H1 (cell line): ENCODE data around the gene CEP57L1. TPM values are rescaled to one million over a fixed set of nuclear protein-coding genes. Genes with fewer than 3 reads are reported as not detected.

Source experiments
- CTCF ChIA-PET: fragments of 300-600 bp; sonication (Branson Sonifier 250); formaldehyde crosslinking; loops from one replicate; lab custom pipeline; 2021; ENCODE audit not compliant: partially characterized antibody; lab: Charles Lee
- POLR2A ChIA-PET: fragments of 300-600 bp; sonication (Branson Sonifier 250); formaldehyde crosslinking; loops from one replicate; lab custom pipeline; 2021; ENCODE audit warnings: inconsistent platforms; ENCODE audit not compliant: partially characterized antibody; lab: Charles Lee
- DNase-seq, 2 experiments: peaks; one replicate each; pipeline versions ENCODE4 v3.0.0 to v3.0.0-alpha.2; 2010 to 2022; ENCODE audit warnings: low spot score in 2 of 2, low read depth in 1 of 2, mixed read lengths in 1 of 2
- FAIRE-seq: peaks from 2 replicates; lab custom pipeline; 2011; peaks lifted over from hg19 to GRCh38; lab: Jason Lieb, UNC
- H2AFZ ChIP-seq: 2 replicates; pipeline ENCODE4 v1.8.1; 2012; ENCODE audit warnings: low read length, inconsistent platforms
- H2AK5ac ChIP-seq: 2 replicates; pipeline ENCODE4 v1.6.1; 2013; ENCODE audit warnings: low read depth, low read length
- H2BK120ac ChIP-seq: replicated peaks from 2 replicates; pipeline ENCODE3; 2013; ENCODE audit warnings: low read depth, low read length, inconsistent platforms
- H2BK12ac ChIP-seq: 2 replicates; pipeline ENCODE4 v1.6.1; 2013; ENCODE audit warnings: low read depth, low read length
- H2BK15ac ChIP-seq: 2 replicates; pipeline ENCODE4 v1.6.1; 2013; ENCODE audit warnings: low read length
- H2BK20ac ChIP-seq: 2 replicates; pipeline ENCODE4 v1.6.1; 2013; ENCODE audit warnings: low read length
- H2BK5ac ChIP-seq: 2 replicates; pipeline ENCODE4 v1.6.1; 2013; ENCODE audit warnings: low read depth, low read length
- H3K14ac ChIP-seq: 2 replicates; pipeline ENCODE4 v1.6.1; 2013; ENCODE audit warnings: inconsistent platforms; ENCODE audit not compliant: insufficient read length
- H3K18ac ChIP-seq: 2 replicates; pipeline ENCODE4 v1.6.1; 2013; ENCODE audit warnings: low read length; ENCODE audit errors: extremely low read depth
- H3K23ac ChIP-seq: 2 replicates; pipeline ENCODE4 v1.6.1; 2013; ENCODE audit warnings: inconsistent platforms; ENCODE audit not compliant: insufficient read length
- H3K23me2 ChIP-seq: 2 replicates; pipeline ENCODE4 v1.6.1; 2013; ENCODE audit warnings: low read depth, low read length
- H3K27ac ChIP-seq: 2 replicates; pipeline ENCODE4 v1.6.1; 2011; ENCODE audit warnings: low read depth, low read length, inconsistent platforms
- H3K27me3 ChIP-seq, 4 experiments: replicated peaks in 1 of 4; 1 replicate in 1 of 4; 2 replicates in 3 of 4; pipeline versions ENCODE4 v1.6.1 to v1.8.1; 2011 to 2013; ENCODE audit warnings: low read length in 3 of 4, mild to moderate bottlenecking in 3 of 4, inconsistent platforms in 2 of 4, mixed read lengths in 2 of 4, moderate library complexity in 1 of 4; ENCODE audit not compliant: control insufficient read depth in 3 of 4, insufficient read depth in 3 of 4; ENCODE audit errors: extremely low read depth in 1 of 4
- H3K36me3 ChIP-seq, 4 experiments: 2 replicates each; pipeline versions ENCODE4 v1.6.1 to v1.8.1; 2011 to 2013; ENCODE audit warnings: mild to moderate bottlenecking in 4 of 4, low read length in 3 of 4, moderate library complexity in 2 of 4, control low read depth in 1 of 4, inconsistent platforms in 1 of 4; ENCODE audit not compliant: insufficient read depth in 4 of 4, control insufficient read depth in 2 of 4
- H3K4ac ChIP-seq: replicated peaks from 2 replicates; pipeline ENCODE3; 2013; ENCODE audit warnings: low read length, low read depth, mixed read lengths, inconsistent platforms; ENCODE audit not compliant: insufficient read length
- H3K4me1 ChIP-seq, 4 experiments: replicated peaks in 1 of 4; 1 replicate in 1 of 4; 2 replicates in 3 of 4; pipeline versions ENCODE4 v1.6.1 to v1.8.1; 2011 to 2013; ENCODE audit warnings: low read length in 3 of 4, inconsistent platforms in 2 of 4, mixed read lengths in 1 of 4; ENCODE audit not compliant: insufficient read depth in 4 of 4, control insufficient read depth in 3 of 4
- H3K4me2 ChIP-seq, 2 experiments: 2 replicates each; pipeline versions ENCODE4 v1.6.1 to v1.8.1; 2011 to 2013; ENCODE audit warnings: low read depth in 2 of 2, low read length in 2 of 2, control low read depth in 1 of 2, inconsistent platforms in 1 of 2, mild to moderate bottlenecking in 1 of 2; ENCODE audit not compliant: insufficient read depth in 1 of 2
- H3K4me3 ChIP-seq, 4 experiments: fragments of 200-600, 300-600 bp in 1 of 4; sonication (generic), shearing (Covaris generic), sonication (Bioruptor Twin) in 1 of 4; 2 replicates each; pipeline versions ENCODE4 v1.5.1 to v1.8.1; 2011 to 2016; ENCODE audit warnings: low read length in 4 of 4, low read depth in 3 of 4, control low read depth in 2 of 4, inconsistent platforms in 2 of 4, mild to moderate bottlenecking in 2 of 4, mixed read lengths in 1 of 4, moderate library complexity in 1 of 4; ENCODE audit not compliant: insufficient read depth in 2 of 4; ENCODE audit errors: extremely low read depth in 1 of 4
- H3K56ac ChIP-seq: replicated peaks from 2 replicates; pipeline ENCODE3; 2013; ENCODE audit warnings: low read depth, mild to moderate bottlenecking, mixed read lengths, low read length, inconsistent platforms; ENCODE audit not compliant: insufficient read length
- H3K79me1 ChIP-seq: 2 replicates; pipeline ENCODE4 v1.6.1; 2013; ENCODE audit warnings: low read depth, low read length, control low read depth
- H3K79me2 ChIP-seq, 2 experiments: 2 replicates each; pipeline versions ENCODE4 v1.6.1 to v1.8.1; 2012 to 2013; ENCODE audit warnings: low read length in 2 of 2, mild to moderate bottlenecking in 2 of 2, inconsistent platforms in 1 of 2; ENCODE audit not compliant: insufficient read depth in 2 of 2, control insufficient read depth in 1 of 2
- H3K9ac ChIP-seq, 4 experiments: replicated peaks in 1 of 4; 1 replicate in 1 of 4; 2 replicates in 3 of 4; pipeline versions ENCODE4 v1.6.1 to v1.8.1; 2011 to 2013; ENCODE audit warnings: low read depth in 3 of 4, low read length in 3 of 4, control low read depth in 2 of 4, mild to moderate bottlenecking in 2 of 4, moderate library complexity in 2 of 4, inconsistent platforms in 1 of 4; ENCODE audit errors: extremely low read depth in 1 of 4
- H3K9me3 ChIP-seq, 2 experiments: 2 replicates each; pipeline versions ENCODE4 v1.6.1 to v1.8.1; 2012 to 2013; ENCODE audit warnings: mild to moderate bottlenecking in 2 of 2, moderate library complexity in 2 of 2, control low read depth in 1 of 2, inconsistent platforms in 1 of 2, low read depth in 1 of 2, low read length in 1 of 2, mixed read lengths in 1 of 2; ENCODE audit not compliant: insufficient read depth in 2 of 2
- H4K20me1 ChIP-seq, 2 experiments: replicated peaks in 1 of 2; 2 replicates each; pipeline versions ENCODE3 to v1.8.1; 2011 to 2013; ENCODE audit warnings: inconsistent platforms in 2 of 2, low read length in 2 of 2, mild to moderate bottlenecking in 1 of 2; ENCODE audit not compliant: insufficient read depth in 2 of 2, control insufficient read depth in 1 of 2
- H4K5ac ChIP-seq: 2 replicates; pipeline ENCODE4 v1.6.1; 2013; ENCODE audit warnings: low read length, low read depth, mixed read lengths, inconsistent platforms; ENCODE audit not compliant: insufficient read length
- H4K8ac ChIP-seq: 2 replicates; pipeline ENCODE4 v1.8.0; 2013; ENCODE audit warnings: mild to moderate bottlenecking, moderate library complexity, low read length, inconsistent platforms; ENCODE audit not compliant: insufficient read depth; ENCODE audit errors: extremely low read depth
- H4K91ac ChIP-seq: replicated peaks from 2 replicates; pipeline ENCODE3; 2013; ENCODE audit warnings: low read length, mixed read lengths, inconsistent platforms; ENCODE audit not compliant: insufficient read length
- polyA plus RNA-seq, 7 experiments: library from polyadenylated mRNA; depleted of rRNA in 3 of 7; stranded (reverse) in 5 of 7; unstranded in 2 of 7; fragments of >200 nt in 5 of 7; fragments of 200-250 nt in 2 of 7; gene quantifications; 1 replicate in 5 of 7; 2 replicates in 1 of 7; 4 replicates in 1 of 7; pipeline versions ENCODE4 v1.2.1 to v1.2.3, GENCODE V29; 2011 to 2013; ENCODE audit warnings: missing spikeins in 2 of 7, mixed read lengths in 2 of 7
- total RNA-seq: library from RNA; stranded (reverse); fragmentation: NEBNext Ultra II Directional; extraction: Animal tissue kit (Norgen Biotek cat#: 25700); gene quantifications from 2 replicates; pipeline ENCODE4 v1.2.1, GENCODE V29; 2021
- TF ChIP-seq, protein P1 (sequence below): IDR thresholded peaks from 2 replicates; pipeline ENCODE4 v1.6.1; 2012; ENCODE audit warnings: inconsistent platforms

CEP57L1 gene
- total and polyA plus RNA-seq, 2 of the 8 experiments (the other 6 are each of a cell fraction or from before 2014, with no cell fraction given), result 3.6 to 11.5 TPM

DNA sequence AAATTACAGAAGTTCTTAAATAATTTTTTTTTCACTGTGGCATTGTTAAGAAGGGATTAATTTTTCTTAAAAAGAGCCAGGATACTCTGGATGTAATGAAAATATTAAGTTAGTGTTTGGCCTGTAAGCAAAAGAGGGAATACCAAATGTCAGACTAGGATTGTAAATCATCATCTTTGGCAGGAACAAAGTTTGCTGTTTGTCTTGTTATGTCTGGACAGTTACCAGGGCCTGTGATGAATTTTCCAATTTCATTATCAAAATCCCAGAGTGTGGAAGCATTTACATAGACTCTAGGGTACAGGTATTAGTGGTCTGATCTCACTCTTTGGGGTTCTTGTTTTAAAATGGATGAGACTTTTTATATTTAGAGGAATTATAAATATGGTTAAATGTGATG is 26.1 kb downstream of the CEP57L1 start:
- Histone ChIP-seq H2AK5ac (no peak overlapping the region), H3K23ac (no peak overlapping the region), H3K27ac (no peak overlapping the region), H3K36me3 (no peaks in the 10 kb centered on the region; a peak in 1 of 8 replicates), H3K4me2 (no peak overlapping the region), H2AFZ (no peak overlapping the region), H2BK12ac (no peak overlapping the region), H4K91ac (no peak overlapping the region), H3K56ac (no peak overlapping the region), H3K18ac (no peak overlapping the region), H2BK20ac (no peak overlapping the region), H3K9ac (no peak overlapping the region), H2BK15ac (no peak overlapping the region), H3K4ac (no peak overlapping the region), H4K5ac (no peak overlapping the region), H2BK120ac (no peak overlapping the region), H4K20me1 (no peaks in the 10 kb centered on the region), H3K9me3 (no peaks in the 10 kb centered on the region), H4K8ac (no peak overlapping the region), H3K79me2 (no peaks in the 10 kb centered on the region), H2BK5ac (no peak overlapping the region)
- ChIA-PET POLR2A (no interaction called here), CTCF (no interaction called here)
- FAIRE-seq (no peak), DNase-seq (no peak)
- TF ChIP-seq, protein P1, sequence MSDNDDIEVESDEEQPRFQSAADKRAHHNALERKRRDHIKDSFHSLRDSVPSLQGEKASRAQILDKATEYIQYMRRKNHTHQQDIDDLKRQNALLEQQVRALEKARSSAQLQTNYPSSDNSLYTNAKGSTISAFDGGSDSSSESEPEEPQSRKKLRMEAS, result no peak
- TF ChIP-seq, all 59 proteins: peak for 0
- Histone ChIP-seq H3K23me2 (no peaks in the 10 kb centered on the region), H3K27me3 (no peaks in the 10 kb centered on the region), H3K14ac (no peak overlapping the region), H3K4me1 (no peaks in the 10 kb centered on the region), H3K4me3 (no peak overlapping the region), H3K79me1 (no peaks in the 10 kb centered on the region)
